ENCODE measurements around the gene ATRN. TPM values are rescaled to one million over a fixed set of nuclear protein-coding genes. Genes with fewer than 3 reads are reported as not detected.

Gene ATRN
- total RNA-seq, 1 donor from 2014 or later: 63.8 TPM

DNA sequence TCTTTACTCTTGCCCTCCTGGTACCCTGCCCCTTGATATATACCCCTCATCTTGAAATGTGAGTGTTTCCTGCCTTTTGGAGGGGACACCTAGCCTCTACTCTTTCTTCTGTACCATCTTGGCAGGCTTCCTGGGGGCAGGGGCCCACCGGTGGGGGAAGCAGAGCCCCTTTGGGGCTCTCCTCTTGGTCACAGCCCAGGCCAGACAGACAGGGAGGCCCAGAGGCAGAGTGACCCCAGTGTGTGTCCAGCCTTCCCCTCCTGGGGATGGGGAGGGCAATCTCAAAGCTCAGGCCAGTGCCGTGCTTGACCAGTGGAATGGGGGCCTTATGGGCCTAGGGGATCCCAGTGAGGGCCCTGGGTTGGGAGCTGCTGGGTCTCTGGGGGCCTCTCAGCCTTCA, 207.4 kb downstream of the ATRN start:
- no peak for DNase-seq

DNA sequence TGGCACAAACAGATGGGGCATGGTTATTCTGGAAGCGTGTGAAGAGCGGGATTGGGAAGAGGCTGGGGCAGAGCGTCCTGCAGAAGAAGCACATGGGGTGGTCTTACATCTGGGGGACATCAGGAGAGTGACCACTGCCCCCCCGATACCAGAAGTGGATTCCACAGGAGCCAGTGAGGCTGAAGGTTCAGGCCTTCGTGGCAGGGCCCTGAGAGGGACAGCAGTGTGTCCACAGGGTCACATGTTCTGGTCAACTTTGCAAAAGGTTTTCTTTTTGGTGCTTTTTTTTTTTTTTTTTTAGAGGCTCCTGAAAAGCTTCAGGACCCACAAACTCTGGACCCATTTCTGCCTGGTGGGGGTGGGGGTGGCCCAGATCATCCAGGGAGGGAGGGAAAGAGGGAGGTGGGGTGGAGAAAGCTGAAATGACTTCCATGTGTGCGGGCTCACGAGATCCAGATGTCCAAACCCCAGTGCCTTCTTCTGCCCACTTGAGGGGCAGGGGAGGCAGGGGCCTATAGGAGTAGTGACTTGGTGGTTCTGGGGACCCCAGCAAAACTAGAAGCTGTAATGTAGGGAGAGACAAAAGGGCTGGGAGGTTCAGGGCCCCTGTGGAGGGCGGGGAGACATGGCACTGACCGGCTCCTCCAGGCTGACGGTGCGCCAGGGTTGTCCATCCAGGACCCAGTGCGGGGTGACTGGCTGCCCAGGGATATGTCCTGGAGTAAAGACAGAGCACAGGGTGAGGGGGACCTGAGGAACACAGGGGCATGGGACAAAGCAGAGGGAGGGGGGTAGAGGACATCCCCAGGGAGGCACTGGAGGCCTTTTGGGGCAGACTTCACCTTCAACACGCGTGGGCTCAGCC, 208.3 kb downstream of the ATRN start:
- no peak for DNase-seq

DNA sequence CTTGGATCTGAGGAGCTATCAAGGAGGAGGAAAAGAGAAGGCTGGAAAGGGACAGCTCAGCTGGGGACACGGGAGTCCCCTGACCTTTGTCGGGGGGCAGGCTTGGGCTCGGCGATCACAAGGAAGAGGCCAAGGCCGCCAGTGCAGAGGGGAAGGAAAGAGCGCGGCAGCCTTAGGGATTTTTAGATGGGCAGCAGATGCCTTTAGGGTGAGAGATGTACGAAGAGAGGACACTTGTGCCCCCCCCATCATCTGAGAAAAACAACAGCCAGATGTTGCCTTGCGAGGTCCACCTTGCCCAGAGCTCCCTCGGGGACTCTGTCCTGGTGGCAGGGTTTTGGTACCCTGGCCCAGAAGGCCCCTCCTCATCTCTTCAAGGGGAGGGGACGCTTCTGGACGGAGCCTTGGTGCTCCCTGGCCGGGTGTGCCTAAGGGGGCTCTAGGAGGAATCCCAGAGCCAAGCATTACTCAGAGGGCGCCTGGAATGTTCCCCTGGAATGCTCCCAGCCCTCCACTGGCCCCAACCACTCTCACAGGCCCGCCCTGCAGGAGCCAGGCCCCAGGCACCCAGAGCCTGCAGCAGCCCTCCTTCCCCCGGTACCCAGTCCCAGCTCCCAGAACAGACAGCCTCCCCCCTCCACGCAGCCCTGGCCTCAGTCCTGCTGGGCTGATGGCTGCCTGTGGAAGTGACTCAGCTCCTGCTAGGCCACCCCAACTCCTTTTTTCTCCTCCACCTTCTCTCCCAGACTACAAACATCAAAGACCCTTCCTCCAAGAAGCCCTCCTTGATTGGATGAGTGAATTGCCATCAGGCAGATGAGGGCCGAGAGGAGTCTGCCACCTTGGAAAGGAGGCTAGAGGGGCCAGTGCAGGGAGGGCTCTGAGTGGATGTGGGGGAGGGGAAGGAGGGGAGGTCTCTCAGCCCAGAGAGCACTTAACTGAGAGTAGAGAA, 209.2 kb downstream of the ATRN start:
- no peak for DNase-seq

DNA sequence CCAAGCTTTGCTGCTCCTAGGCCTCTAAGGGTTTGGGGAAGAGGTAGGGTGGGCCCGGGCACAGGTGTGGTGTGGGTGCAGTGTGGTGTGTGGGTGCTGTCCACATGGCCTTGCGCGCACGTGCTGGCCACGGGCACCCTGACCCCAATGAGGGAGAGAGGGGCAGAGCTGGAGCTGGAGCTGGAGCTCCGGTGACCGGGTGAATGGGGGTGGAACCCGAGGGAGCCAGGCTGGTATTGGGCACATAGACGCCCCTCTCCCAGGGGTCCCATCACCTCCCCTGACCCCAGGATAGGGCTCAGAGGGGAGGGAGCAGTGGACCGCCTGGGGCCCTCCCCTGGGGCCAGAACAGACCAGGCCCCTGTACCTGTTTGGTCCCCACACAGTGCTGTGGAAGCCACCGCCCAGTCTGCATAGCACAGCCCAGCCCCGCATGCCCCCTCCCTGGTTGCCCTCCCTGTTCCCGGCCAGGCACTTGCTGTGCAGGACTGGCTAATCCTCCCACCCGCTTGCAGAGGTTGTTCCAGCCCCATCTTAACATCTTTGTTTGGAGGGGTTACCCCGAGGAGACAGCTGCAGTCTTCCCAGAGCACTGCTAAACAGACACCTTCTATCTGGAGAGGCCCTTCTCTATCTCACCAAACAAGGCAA, 210.0 kb downstream of the ATRN start:
- no peak for DNase-seq

DNA sequence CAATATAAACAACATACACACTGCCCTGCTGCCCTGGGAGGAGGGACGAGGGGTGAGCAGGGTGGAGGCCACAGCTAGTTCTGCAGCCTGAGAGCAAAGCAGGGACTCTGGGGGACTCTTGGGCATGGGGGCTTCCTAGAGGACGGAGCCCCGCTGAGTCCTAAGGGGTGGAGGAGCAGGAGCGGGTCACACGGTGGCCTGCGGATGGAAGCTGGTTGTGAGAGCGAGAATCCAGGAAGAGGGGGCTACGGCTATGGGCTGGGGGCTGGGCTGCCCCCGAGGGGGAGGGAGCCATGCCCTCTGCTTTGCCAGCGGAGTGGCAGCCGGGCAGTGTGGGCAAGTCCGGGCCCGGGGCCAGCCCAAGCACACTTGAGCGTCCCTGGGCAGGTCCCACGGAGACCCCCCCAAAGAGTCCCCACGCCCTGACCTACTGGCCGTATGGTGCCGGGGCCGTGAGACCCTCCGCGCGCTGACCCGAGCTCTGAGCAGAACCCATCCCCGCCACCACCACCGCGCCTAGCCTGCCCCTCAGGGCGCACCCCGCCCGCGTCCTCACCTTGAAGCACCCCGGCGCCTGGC, 210.6 kb downstream of the ATRN start:
- no peak for DNase-seq

DNA sequence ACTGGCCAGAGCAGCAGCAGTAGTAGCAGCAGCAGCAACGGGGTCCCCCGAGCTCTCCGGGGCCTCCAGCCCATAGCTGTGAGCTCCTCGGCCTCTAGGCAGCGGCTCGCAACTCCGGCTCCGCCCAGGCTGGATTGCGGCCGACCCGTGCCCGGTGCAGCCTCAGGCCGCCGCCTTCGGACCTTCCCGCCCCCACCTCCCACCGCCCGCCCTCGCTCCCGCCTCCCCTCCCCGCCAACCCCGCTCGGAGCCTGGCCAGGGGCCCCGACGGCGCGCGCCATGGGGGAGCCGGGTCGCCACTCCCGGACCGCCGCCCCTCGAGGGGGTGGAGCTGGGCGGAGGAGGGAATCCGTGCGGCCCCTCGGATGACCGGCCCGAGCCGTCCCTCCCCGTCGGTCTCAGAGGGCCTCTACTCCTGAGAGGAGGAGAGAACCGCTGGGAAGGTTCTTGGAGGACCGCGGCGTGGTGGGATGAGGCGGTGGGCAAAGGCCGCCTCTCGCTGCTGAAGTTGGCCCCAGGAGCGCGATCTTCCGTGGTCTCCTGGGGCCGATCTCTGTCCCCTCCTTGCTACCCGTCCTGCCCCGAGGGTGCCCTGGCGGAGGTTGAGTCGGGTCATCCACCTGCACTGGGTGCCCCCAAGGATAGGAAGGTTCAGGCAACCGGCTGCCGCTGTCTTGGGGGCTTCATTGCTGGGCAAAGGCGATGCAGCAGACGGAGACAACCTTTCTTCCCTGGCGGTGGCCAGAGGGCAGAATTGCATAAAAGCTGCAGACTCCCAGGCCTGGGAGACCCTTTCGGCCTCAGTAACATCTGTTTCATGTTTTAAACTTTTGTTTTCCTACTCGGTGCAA, 211.3 kb downstream of the ATRN start, which contains the start of gene ADAM33:
Gene ADAM33 (minus strand): TSS at position 80 of the 851 bp plus-strand sequence. CDS start 6 bp downstream, at position 74.
- no peak for DNase-seq

DNA sequence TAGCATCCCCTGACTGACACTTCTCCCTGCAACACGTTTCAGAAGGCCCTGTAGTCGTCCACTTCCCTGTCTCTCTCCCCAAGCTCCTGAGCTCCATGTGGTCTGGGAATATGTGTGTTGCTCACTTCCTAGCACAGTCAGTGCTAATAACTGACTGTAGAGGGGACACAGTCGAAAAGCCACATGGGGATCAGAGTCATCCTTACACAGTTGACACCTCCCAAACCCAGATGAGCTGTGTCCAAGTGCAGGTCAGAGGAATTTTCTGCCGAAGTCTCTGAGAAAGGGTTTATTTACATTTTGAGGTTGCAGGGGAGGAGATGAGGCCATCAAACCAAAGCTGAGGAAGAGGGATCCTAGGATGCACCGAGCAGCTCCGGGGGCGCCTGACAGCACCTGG, 214.5 kb downstream of the ATRN start:
- DNase-seq: no peak

DNA sequence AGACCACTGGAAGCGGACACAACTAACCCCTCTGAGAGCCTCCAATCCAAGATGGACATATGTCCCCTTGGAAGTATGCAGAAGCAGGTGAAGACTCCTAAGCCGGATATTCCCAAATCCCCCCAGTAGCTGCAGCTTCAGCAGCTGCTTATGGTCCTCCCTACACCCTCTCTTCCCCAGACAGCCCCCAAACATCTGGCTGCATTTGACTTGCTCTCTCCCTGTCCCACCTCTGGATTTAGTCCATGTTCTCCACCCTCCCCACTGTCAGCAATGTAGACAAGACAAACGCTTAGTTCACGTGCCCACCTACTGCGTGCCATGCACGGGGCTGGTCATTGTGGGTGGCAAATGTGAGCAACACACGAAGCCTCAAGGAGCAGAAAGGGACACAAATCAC, 215.6 kb downstream of the ATRN start:
- DNase-seq: no peak

DNA sequence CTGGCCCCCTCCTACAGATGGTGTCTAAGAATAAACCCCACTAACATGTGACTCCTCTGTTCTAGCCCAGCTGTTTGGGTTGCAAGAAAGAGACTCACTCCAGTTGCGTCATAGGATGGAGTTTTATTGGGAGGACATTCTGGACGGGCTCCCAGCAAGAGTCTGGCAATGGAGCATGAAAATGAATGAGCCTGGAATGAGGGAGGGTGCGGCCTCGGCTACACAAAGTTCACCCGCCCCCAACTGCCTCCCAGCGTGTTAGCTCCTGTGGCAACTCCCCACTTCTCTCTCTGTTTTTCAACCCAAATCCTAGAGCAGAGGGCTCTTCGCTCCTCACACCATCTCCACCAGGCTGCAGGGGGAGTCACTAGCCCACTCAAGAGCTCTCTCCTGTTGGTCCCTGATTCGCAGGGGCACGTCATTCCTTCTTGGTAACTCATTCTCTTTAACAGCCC, 216.1 kb downstream of the ATRN start:
- peak; percentile 34 for DNase-seq

DNA sequence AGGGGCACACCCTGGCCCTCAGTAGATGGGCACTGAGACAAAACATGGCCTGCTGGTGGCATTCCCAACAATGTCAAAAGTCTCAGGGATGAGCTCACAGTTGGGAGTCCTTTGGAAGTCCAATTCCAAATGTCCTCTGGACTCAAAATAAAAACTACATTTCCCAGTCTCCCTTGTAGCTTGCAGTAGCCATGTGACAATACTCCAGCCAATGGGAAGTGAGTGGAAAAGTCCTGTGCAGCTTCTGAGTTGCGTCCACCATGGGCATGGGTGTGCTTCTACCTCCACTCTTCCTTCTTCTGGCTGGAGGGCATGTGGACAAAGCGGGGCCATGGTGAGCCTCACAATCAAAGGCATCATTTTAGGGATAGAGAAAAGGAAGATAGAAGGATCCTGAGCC, 216.8 kb downstream of the ATRN start:
- DNase-seq: no peak

DNA sequence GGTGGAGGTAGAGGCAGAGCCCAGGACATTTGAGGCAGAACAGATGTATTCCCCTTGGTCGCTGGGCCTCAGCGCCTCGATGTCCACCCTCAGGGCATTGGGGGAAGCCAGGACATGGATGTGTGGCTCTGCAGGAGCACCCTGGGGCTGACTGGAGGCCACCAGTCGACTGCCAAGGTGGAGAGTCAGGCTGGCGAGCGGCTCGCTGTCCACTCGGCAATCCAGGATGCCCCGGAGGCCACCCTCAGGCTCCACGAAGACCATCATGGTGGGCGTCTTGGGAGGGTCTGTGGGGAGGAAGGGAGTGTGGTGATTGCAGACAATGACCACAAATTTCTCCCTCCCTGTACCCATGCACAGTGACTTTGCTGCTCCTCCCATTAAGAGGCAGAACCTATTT, 219.2 kb downstream of the ATRN start:
- no peak for DNase-seq

DNA sequence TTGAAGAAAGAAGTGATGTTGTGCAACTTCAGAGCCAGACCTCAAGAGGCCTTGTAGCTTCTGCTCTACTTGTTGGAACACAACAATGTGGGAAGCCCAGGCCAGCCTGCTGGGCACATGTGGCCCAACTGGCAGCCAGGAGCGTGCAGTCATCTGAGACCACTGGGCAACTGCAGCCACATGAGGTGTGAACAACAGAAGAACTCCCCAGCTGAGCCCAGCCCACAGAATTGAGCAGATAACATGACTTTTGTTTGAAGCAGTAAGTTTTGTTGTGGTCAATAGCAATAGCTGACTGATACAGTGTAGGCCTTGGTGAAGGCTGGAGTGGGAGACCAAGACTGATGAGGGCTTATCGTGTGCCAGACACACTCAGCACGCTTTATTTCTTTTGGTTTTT, 219.6 kb downstream of the ATRN start:
- no peak for DNase-seq

DNA sequence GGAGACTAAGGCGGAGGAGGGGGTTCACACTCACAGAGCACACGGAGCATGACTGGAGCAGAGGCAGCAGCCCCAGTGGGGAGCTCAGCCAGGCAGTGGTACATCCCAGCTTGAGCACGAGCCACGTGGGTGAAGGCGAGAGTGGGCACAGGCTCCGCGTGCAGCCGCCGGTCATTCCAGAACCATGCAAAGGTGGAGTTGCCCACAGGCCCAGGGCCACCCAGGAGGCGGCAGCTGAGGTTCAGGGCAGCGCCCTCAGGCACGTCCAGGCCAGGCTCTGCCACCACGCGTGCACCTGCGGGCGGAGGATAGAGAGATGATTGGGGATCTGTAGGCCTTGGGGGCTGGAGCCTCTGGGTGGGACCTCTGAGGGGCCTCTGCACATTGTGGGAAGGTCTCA, 220.5 kb downstream of the ATRN start:
- no peak for DNase-seq

DNA sequence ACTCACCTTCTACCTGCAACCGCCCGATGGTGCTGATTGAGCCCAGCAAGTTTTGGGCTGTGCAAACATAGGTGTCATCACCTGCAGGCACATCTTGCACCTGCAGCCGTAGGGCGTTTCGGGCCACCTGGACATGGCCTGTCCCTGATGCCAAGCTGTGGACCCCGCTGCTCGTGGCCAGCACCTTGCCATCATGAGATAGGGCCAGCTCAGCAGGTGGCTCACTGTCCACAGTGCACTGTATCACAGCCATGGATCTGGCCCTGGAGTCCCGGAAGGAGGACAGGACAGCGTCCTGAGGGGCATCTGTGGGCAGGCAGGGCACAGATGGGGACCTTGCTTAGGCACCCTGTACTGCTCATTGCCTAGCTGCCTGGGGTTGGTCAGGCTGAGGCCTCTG, 221.1 kb downstream of the ATRN start:
- DNase-seq: no peak

DNA sequence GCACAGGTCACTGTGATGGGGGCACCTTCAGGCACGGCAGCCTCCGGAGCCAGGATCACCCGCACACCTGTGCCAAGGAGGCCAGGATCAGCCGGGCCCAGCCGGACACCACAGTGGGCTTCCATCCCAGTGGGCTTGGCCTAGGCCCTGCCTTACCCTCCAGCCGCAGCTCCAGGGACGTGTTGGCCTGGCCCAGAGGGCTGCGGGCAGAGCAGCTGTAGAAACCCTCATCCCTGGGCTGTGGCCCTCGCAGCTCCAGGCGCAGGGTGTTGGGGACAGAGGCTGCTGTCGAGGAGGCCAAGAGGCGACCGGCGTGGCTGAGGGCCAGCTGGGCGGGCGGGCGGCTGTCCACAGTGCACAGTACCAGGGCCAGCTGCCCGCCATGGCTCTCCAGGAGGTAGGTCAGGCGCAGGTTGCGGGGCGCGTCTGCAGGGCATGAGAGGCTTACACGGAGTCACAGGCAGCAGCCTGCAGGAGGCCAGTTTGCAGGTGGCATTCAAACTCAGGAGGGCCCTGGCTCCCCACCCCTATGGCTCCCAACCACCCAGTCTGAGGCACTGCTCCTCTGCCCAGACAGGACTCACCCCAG, 222.0 kb downstream of the ATRN start:
- no peak for DNase-seq

DNA sequence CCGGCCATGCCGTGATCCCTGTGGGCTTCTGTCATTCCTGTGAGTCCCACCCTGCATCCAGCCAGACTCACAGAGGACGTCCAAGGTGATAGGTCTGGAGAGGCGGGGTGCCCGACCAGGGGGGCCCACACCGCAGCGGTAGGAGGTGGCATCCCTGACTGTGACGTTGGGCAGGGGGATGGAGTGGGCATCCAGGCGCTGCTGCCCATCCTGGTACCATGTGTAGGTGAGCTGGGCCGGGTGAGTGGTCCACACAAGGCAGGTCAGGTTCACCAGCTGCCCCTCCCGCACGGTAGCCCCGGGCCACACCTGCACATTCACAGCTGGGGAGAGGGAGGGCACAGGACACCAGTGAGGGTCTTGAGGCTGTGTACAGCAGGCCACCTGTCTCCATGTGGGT, 222.6 kb downstream of the ATRN start:
- DNase-seq: no peak

DNA sequence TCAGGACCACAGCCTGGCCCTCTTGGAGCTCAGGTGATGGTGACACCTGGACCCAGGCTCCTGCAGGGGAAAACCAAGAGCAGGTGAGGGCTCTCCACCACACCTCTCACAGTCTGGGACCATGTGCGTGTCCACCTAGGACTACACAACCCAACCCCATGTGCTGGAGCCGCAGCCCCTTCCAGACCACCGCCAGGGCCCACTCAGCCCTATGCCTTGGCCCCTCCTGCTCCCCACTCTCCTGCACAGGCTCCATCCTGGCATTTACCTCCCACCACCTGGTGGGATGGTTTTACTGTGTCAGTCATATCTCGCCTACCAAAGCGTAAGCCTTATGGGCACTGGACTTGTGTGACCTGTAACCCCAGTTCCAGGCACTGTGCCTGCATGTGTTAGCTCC, 224.0 kb downstream of the ATRN start:
- DNase-seq: no peak

DNA sequence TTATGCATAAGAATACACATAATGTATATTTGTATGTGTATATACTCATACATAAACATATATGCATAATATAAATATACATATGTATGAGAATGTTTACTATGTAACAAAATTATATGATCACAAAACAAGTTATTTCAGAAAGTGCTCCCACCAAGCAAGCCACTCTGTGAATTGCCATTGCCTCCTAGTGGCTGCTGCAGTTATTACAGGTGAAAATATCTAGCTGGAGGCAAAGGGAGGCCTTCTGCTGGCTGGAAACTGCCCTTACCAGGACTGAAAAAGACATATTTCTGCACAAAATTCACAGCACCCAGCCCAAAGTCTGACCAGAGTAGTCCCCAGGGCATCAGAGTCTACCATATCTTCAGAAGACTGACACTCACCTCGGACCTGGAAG, 225.4 kb downstream of the ATRN start:
- DNase-seq: no peak

DNA sequence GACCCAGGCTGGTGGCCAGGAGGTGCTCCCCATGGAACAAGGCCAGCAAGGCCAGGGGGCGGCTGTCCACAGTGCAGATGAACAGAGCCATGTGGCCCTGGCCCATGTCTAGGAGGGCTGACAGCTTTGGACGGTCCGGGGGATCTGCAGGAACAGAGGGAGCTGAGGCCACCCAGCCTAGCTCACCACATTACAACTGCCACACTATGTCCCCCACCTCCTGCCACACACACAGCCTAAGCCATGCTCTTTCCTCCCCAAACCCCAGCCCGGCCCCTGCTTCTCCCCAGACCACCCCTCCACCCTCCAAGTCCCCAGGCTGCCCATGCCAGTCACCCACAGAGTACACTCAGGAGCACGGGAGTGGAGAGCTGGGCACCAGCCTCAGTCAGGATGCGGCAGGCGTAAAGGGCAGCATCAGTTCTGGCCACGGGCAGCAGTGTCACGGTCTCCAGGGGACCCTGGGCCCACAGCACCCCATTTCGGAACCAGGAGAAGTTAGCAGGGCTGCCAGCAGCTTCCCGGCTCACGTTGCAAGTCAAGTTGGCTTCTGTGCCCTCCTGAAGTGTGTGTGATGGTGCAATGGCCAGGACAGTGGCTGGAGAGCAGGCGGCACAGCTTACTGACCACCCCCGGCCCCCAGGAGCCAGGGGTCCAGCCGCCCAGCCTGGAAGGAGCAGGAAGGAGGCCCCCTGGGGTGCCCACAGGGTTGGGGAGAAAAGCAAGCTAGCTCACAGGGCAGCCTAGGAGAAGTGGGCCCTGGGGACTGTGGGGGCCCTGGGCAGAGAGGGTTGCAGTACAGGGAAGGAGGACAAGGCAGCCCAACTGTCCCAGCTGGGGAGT, 226.1 kb downstream of the ATRN start:
- DNase-seq: no peak

All from occipital lobe (tissue), 2 donors.